Body of pancreas (tissue), 4 donors: Measurements from ENCODE around the gene ANKS1B. TPM values are rescaled to one million over a fixed set of nuclear protein-coding genes. Genes with fewer than 3 reads are reported as not detected.

Experiments
- ATAC-seq: fragments of 150-250 bp; one replicate; pipeline ENCODE4 v1.9.1; 2016
- DNase-seq, 4 donors: peaks; one replicate each; pipeline ENCODE4 v3.0.0-alpha.2; 2019
- H3K27ac ChIP-seq, 4 donors: fragments of 200-600 bp; sonication (generic); 1 replicate in 3 of 4; 2 replicates in 1 of 4; pipeline versions ENCODE4 v1.5.1 to v1.6.1; 2016 to 2019; ENCODE audit warnings: mild to moderate bottlenecking in 1 of 4, mixed read lengths in 1 of 4, moderate library complexity in 1 of 4
- H3K27me3 ChIP-seq, 2 donors: fragments of 200-600 bp; sonication (generic); one replicate each; pipeline ENCODE4 v1.6.0; 2016; ENCODE audit warnings: mild to moderate bottlenecking in 1 of 2
- H3K36me3 ChIP-seq, 2 donors: fragments of 200-600 bp; sonication (generic); replicated peaks in 1 of 2; 2 replicates each; pipeline ENCODE4 v1.5.1; 2016; ENCODE audit warnings: low read depth in 2 of 2; ENCODE audit not compliant: insufficient read depth in 1 of 2
- H3K4me1 ChIP-seq: fragments of 200-600 bp; sonication (generic); one replicate; pipeline ENCODE4 v1.6.0; 2016
- H3K4me3 ChIP-seq, 2 donors: fragments of 200-600 bp; sonication (generic); 1 replicate in 1 of 2; 2 replicates in 1 of 2; pipeline ENCODE4 v1.5.1; 2016 to 2019
- H3K9me3 ChIP-seq, 3 donors: fragments of 200-600 bp; sonication (generic); 1 replicate in 2 of 3; 2 replicates in 1 of 3; pipeline ENCODE4 v1.5.1; 2016
- CTCF ChIP-seq, 7 experiments: fragments of 450-650 bp in 4 of 7; fragments of 200-600 bp in 3 of 7; sonication (generic) in 3 of 7; IDR thresholded peaks; one replicate each; pipeline ENCODE4 v1.5.1; 2016 to 2019; ENCODE audit warnings: antibody characterized with exemption in 7 of 7
- POLR2A ChIP-seq, 3 donors: fragments of 450-650 bp; IDR thresholded peaks; one replicate each; pipeline ENCODE4 v1.6.1; 2016; ENCODE audit warnings: antibody characterized with exemption in 3 of 3, mild to moderate bottlenecking in 2 of 3
- WGBS, 2 donors: methylation state at CpG; one replicate each; pipeline ENCODE4 v1.1.5; 2017; 5-methylcytosine and 5-hydroxymethylcytosine counted together
- intact Hi-C: fragments of 100-400 bp; cut with DNase I; formaldehyde crosslinking; loops from one replicate; pipeline ENCODE4 v1.15.1; 2023
- total RNA-seq, 2 donors: library from RNA; depleted of rRNA; stranded (reverse); fragments of >200 nt; gene quantifications; one replicate each; pipeline ENCODE4 v1.1.0, GENCODE V29; 2016

The ANKS1B gene
- total RNA-seq, 2 donors from 2014 or later, result 2.1 to 10.2 TPM

- H3K36me3 ChIP-seq, result no peaks in the 10 kb centered on the region
- DNase-seq, result no peak
- ATAC-seq, result no peak
These were observed 1212.7 kb downstream of the ANKS1B start for GRCh38 chr12:98771811-98772752.

GRCh38 chr12:98770230-98770629 lies 1214.5 kb downstream of the ANKS1B start:
- Histone ChIP-seq H3K36me3 (no peaks in the 10 kb centered on the region), H3K9me3 (no peaks in the 10 kb centered on the region), H3K27me3 (no peaks in the 10 kb centered on the region), H3K27ac (no peak overlapping the region), H3K4me3 (no peak overlapping the region), H3K4me1 (no peaks in the 10 kb centered on the region)
- ATAC-seq, result no peak
- 82 to 90% methylated on average over 4 of the region's 4 CpGs for WGBS, 2 donors
- intact Hi-C loops, result no loop called here
- TF ChIP-seq POLR2A (IDR thresholded peaks at IDR 0.05), result no peak
- no peak for TF ChIP-seq CTCF (IDR thresholded peaks at IDR 0.05)
- DNase-seq, result no peak

More at GRCh38 chr12:98771811-98772752, 1212.7 kb downstream of the ANKS1B start:
- Histone ChIP-seq H3K9me3 (no peaks in the 10 kb centered on the region), H3K27me3 (no peaks in the 10 kb centered on the region), H3K4me1 (no peaks in the 10 kb centered on the region), H3K4me3 (no peak overlapping the region), H3K27ac (no peak overlapping the region)
- intact Hi-C loops, result no loop called here
- 81 to 85% methylated on average over 8 of the region's 8 CpGs for WGBS, 2 donors
- TF ChIP-seq POLR2A (IDR thresholded peaks at IDR 0.05) (no peak), CTCF (IDR thresholded peaks at IDR 0.05) (no peak)

- no peaks in the 10 kb centered on the region for H3K4me1 ChIP-seq
- TF ChIP-seq CTCF (IDR thresholded peaks at IDR 0.05) (no peak), POLR2A (IDR thresholded peaks at IDR 0.05) (no peak)
- DNase-seq (no peak), ATAC-seq (no peak)
- H3K36me3 ChIP-seq, result no peaks in the 10 kb centered on the region
- H3K27ac ChIP-seq, result no peak overlapping the region
- intact Hi-C loops, result no loop called here
- no peaks in the 10 kb centered on the region for H3K27me3 ChIP-seq
- no peaks in the 10 kb centered on the region for H3K9me3 ChIP-seq
- no peak overlapping the region for H3K4me3 ChIP-seq
These were observed 1215.7 kb downstream of the ANKS1B start for GRCh38 chr12:98769068-98769467.

GRCh38 chr12:98767248-98767647 lies 1217.5 kb downstream of the ANKS1B start:
- ATAC-seq (no peak), DNase-seq (no peak)
- H3K4me1 ChIP-seq, result no peaks in the 10 kb centered on the region
- WGBS, 2 donors, result 78 to 85% methylated on average over 9 of the region's 9 CpGs
- no peak for TF ChIP-seq CTCF (IDR thresholded peaks at IDR 0.05)
- TF ChIP-seq POLR2A (IDR thresholded peaks at IDR 0.05), result no peak
- H3K27ac ChIP-seq, result no peak overlapping the region
- intact Hi-C loops, result no loop called here
- no peak overlapping the region for H3K4me3 ChIP-seq
- no peaks in the 10 kb centered on the region for H3K27me3 ChIP-seq
- no peaks in the 10 kb centered on the region for H3K36me3 ChIP-seq
- H3K9me3 ChIP-seq, result no peaks in the 10 kb centered on the region

GRCh38 chr12:98763656-98764055 lies 1221.1 kb downstream of the ANKS1B start:
- TF ChIP-seq CTCF (IDR thresholded peaks at IDR 0.05), result no peak
- no peak for TF ChIP-seq POLR2A (IDR thresholded peaks at IDR 0.05)
- intact Hi-C loops, result no loop called here
- DNase-seq (no peak), ATAC-seq (no peak)
- no peaks in the 10 kb centered on the region for H3K27me3 ChIP-seq
- H3K9me3 ChIP-seq, result no peaks in the 10 kb centered on the region
- no peak overlapping the region for H3K4me3 ChIP-seq
- H3K4me1 ChIP-seq, result no peaks in the 10 kb centered on the region
- 86 to 87% methylated on average over 4 of the region's 4 CpGs for WGBS, 2 donors
- H3K36me3 ChIP-seq, result no peaks in the 10 kb centered on the region
- H3K27ac ChIP-seq, result no peak overlapping the region
